ENCODE measurements around the gene MEGF9. TPM values are rescaled to one million over a fixed set of nuclear protein-coding genes. Genes with fewer than 3 reads are reported as not detected.

The MEGF9 gene
- total RNA-seq, 2 donors from 2014 or later: 7.2 to 9.0 TPM

DNA sequence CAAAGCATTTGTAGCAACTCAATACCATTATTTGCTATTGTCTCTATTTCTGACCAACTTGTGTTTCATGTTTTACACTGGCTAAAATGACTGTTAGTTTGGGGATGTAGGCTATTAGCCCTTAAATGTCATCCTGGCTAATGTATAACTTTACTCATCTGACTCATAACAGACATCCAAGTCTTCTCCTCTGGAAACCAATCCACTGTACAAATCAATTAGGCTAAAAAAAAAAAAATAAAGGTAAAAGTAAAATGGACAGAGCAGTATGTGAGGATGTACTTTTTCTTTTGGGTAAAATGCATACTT lies 20.6 kb downstream of the MEGF9 start:
- intact Hi-C loops (cut with DNase I): no loop called here
- no peak overlapping the region for H3K4me3 ChIP-seq
- peaks cover 7% of the 10 kb centered on the region for H3K4me1 ChIP-seq
- no peaks in the 10 kb centered on the region for H3K27me3 ChIP-seq
- no peaks in the 10 kb centered on the region for H3K9me3 ChIP-seq
- TF ChIP-seq, protein P1, sequence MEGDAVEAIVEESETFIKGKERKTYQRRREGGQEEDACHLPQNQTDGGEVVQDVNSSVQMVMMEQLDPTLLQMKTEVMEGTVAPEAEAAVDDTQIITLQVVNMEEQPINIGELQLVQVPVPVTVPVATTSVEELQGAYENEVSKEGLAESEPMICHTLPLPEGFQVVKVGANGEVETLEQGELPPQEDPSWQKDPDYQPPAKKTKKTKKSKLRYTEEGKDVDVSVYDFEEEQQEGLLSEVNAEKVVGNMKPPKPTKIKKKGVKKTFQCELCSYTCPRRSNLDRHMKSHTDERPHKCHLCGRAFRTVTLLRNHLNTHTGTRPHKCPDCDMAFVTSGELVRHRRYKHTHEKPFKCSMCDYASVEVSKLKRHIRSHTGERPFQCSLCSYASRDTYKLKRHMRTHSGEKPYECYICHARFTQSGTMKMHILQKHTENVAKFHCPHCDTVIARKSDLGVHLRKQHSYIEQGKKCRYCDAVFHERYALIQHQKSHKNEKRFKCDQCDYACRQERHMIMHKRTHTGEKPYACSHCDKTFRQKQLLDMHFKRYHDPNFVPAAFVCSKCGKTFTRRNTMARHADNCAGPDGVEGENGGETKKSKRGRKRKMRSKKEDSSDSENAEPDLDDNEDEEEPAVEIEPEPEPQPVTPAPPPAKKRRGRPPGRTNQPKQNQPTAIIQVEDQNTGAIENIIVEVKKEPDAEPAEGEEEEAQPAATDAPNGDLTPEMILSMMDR (IDR thresholded peaks at IDR 0.05): no peak
- no peak for DNase-seq
- no peak overlapping the region for H3K9ac ChIP-seq (ENCODE audit: low read depth in 2 of 2, low read length in 2 of 2)
- H3K36me3 ChIP-seq: no peaks in the 10 kb centered on the region
- no peak overlapping the region for H3K27ac ChIP-seq

GRCh38 chr9:120692901-120693699 lies 21.2 kb downstream of the MEGF9 start:
- H3K36me3 ChIP-seq: no peaks in the 10 kb centered on the region
- no peak overlapping the region for H3K9ac ChIP-seq (ENCODE audit: low read depth in 2 of 2, low read length in 2 of 2)
- no peak overlapping the region for H3K4me3 ChIP-seq
- no peaks in the 10 kb centered on the region for H3K9me3 ChIP-seq
- no peak for DNase-seq
- TF ChIP-seq, protein P1 (IDR thresholded peaks at IDR 0.05): no peak
- no peaks in the 10 kb centered on the region for H3K27me3 ChIP-seq
- H3K4me1 ChIP-seq: peaks cover 7% of the 10 kb centered on the region
- no peak overlapping the region for H3K27ac ChIP-seq
- intact Hi-C loops (cut with DNase I): no loop called here

GRCh38 chr9:120690372-120690771 lies 23.9 kb downstream of the MEGF9 start:
- Histone ChIP-seq H3K4me3 (no peak overlapping the region), H3K27ac (no peak overlapping the region), H3K9ac (ENCODE audit: low read depth in 2 of 2, low read length in 2 of 2) (no peak overlapping the region), H3K9me3 (no peaks in the 10 kb centered on the region), H3K4me1 (peaks cover 7% of the 10 kb centered on the region), H3K36me3 (no peaks in the 10 kb centered on the region), H3K27me3 (no peaks in the 10 kb centered on the region)
- TF ChIP-seq, protein P1 (IDR thresholded peaks at IDR 0.05): no peak
- DNase-seq: no peak
- intact Hi-C loops (cut with DNase I): no loop called here

- H3K27me3 ChIP-seq: no peaks in the 10 kb centered on the region
- H3K27ac ChIP-seq: no peak overlapping the region
- H3K4me1 ChIP-seq: peaks cover 7% of the 10 kb centered on the region
- TF ChIP-seq, protein P1 (IDR thresholded peaks at IDR 0.05): no peak
- H3K9ac ChIP-seq (ENCODE audit: low read depth in 2 of 2, low read length in 2 of 2): no peak overlapping the region
- DNase-seq: no peak
- intact Hi-C loops (cut with DNase I): no loop called here
- no peaks in the 10 kb centered on the region for H3K9me3 ChIP-seq
- H3K4me3 ChIP-seq: no peak overlapping the region
- no peaks in the 10 kb centered on the region for H3K36me3 ChIP-seq
Measured at GRCh38 chr9:120689860-120690259, 24.4 kb downstream of the MEGF9 start.

DNA sequence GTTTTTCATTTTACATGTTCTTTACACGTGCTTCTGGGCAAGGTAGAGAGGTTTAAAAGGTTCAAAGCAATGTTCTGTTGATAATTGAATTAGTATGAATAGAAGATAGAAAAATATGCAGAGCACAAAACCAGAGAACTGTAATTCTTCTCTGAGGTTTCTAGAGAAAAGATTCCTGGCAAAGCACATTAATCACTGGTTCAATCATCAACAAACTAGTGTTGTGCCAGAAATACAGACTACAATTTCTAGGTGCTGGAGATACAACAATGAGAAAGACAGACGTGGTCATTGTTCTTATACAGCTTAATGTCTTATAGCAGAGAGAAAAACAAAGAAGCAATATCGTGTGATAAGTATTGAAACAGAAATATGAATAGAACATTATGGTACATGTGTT lies 25.5 kb downstream of the MEGF9 start:
- Histone ChIP-seq H3K27me3 (no peaks in the 10 kb centered on the region), H3K27ac (no peak overlapping the region), H3K9me3 (no peaks in the 10 kb centered on the region), H3K9ac (ENCODE audit: low read depth in 2 of 2, low read length in 2 of 2) (no peak overlapping the region), H3K4me3 (no peak overlapping the region), H3K4me1 (peaks cover 2% of the 10 kb centered on the region), H3K36me3 (no peaks in the 10 kb centered on the region)
- intact Hi-C loops (cut with DNase I): no loop called here
- no peak for DNase-seq
- TF ChIP-seq, protein P1 (IDR thresholded peaks at IDR 0.05): no peak
